Tibial artery (tissue), 4 donors: ENCODE data around the gene OPN4.

Source experiments
- DNase-seq, 2 donors: peaks; one replicate each; pipeline ENCODE4 v3.0.0-alpha.2; 2019
- H3K27ac ChIP-seq, 2 donors: fragments of 200-600 bp; sonication (generic) in 1 of 2; 1 replicate in 1 of 2; 2 replicates in 1 of 2; pipeline ENCODE4 v1.5.1; 2018 to 2019; ENCODE audit warnings: mild to moderate bottlenecking in 1 of 2
- H3K27me3 ChIP-seq, 2 donors: fragments of 200-600 bp; sonication (generic) in 1 of 2; one replicate each; pipeline versions ENCODE4 v1.5.1 to v1.6.0; 2016 to 2019
- H3K36me3 ChIP-seq, 3 donors: fragments of 200-600 bp; sonication (generic) in 2 of 3; one replicate each; pipeline ENCODE4 v1.5.1; 2016 to 2019; ENCODE audit warnings: mild to moderate bottlenecking in 2 of 3
- H3K4me1 ChIP-seq, 4 donors: fragments of 200-600 bp; sonication (generic) in 2 of 4; 1 replicate in 3 of 4; 2 replicates in 1 of 4; pipeline ENCODE4 v1.5.1; 2016 to 2019
- H3K4me3 ChIP-seq, 2 donors: fragments of 200-600 bp; sonication (generic) in 1 of 2; 1 replicate in 1 of 2; 2 replicates in 1 of 2; pipeline ENCODE4 v1.5.1; 2018 to 2019; ENCODE audit warnings: mild to moderate bottlenecking in 2 of 2
- H3K9me3 ChIP-seq, 3 donors: fragments of 200-600 bp; sonication (generic) in 1 of 3; one replicate each; pipeline ENCODE4 v1.5.1; 2016 to 2019
- CTCF ChIP-seq, 2 experiments: fragments of 200-600 bp in 1 of 2; fragments of 450-650 bp in 1 of 2; IDR thresholded peaks; one replicate each; pipeline ENCODE4 v1.5.1; 2017 to 2019; ENCODE audit warnings: antibody characterized with exemption in 2 of 2, mild to moderate bottlenecking in 1 of 2, moderate library complexity in 1 of 2
- intact Hi-C: fragments of 100-400 bp; cut with DNase I; formaldehyde crosslinking; loops from one replicate; pipeline ENCODE4 v1.15.0; 2023; ENCODE audit warnings: low total_unique reads

Gene OPN4

GRCh38 chr10:86692664-86693063, 38.3 kb downstream of the OPN4 start:
- intact Hi-C loops = loop anchor here (10.0 kb wide), 1 partner anchor 402 kb away; the partner anchor contains the start of genes GLUD1 and SHLD2
- Histone ChIP-seq H3K27me3 (no peaks in the 10 kb centered on the region), H3K9me3 (no peaks in the 10 kb centered on the region), H3K36me3 (peaks cover 33 to 53% (median 38%) of the 10 kb centered on the region in 3 donors), H3K27ac (peak overlapping the region; percentile 65 to 89), H3K4me3 (no peak overlapping the region), H3K4me1 (peaks cover 0 to 64% (median 38%) of the 10 kb centered on the region in 4 donors)
- TF ChIP-seq CTCF (IDR thresholded peaks at IDR 0.05) = no peak
- DNase-seq = no peak

- intact Hi-C loops = loop anchor here (10.0 kb wide), 1 partner anchor 402 kb away; the partner anchor contains the start of genes GLUD1 and SHLD2
- Histone ChIP-seq H3K4me3 (no peak overlapping the region), H3K36me3 (peaks cover 38 to 59% (median 44%) of the 10 kb centered on the region in 3 donors), H3K9me3 (no peaks in the 10 kb centered on the region), H3K27me3 (no peaks in the 10 kb centered on the region), H3K27ac (peak overlapping the region; percentile 65 to 89), H3K4me1 (peaks cover 0 to 58% (median 32%) of the 10 kb centered on the region in 4 donors)
- DNase-seq = no peak
- TF ChIP-seq CTCF (IDR thresholded peaks at IDR 0.05) = no peak
Measured at GRCh38 chr10:86693275-86693674, 38.9 kb downstream of the OPN4 start.

GRCh38 chr10:86693721-86694369, 39.5 kb downstream of the OPN4 start:
- Histone ChIP-seq H3K36me3 (peaks cover 44 to 64% (median 50%) of the 10 kb centered on the region in 3 donors), H3K27me3 (no peaks in the 10 kb centered on the region), H3K9me3 (no peaks in the 10 kb centered on the region), H3K4me1 (peaks cover 0 to 54% (median 28%) of the 10 kb centered on the region in 4 donors), H3K27ac (peak overlapping the region; percentile 47 to 89), H3K4me3 (no peak overlapping the region)
- DNase-seq = peak in 1 of 2 donors; percentile 52
- peak; percentile 58 to 60 for TF ChIP-seq CTCF (IDR thresholded peaks at IDR 0.05)
- intact Hi-C loops = loop anchor here (10.0 kb wide), 1 partner anchor 401 kb away; the partner anchor contains the start of genes GLUD1 and SHLD2

GRCh38 chr10:86698207-86698940, 44.0 kb downstream of the OPN4 start:
- TF ChIP-seq CTCF (IDR thresholded peaks at IDR 0.05) = no peak
- DNase-seq = no peak
- peak overlapping the region; percentile 46 to 59 for H3K27ac ChIP-seq
- no peaks in the 10 kb centered on the region for H3K9me3 ChIP-seq
- peaks cover 51 to 90% (median 80%) of the 10 kb centered on the region in 3 donors for H3K36me3 ChIP-seq
- intact Hi-C loops = loop anchor here (10.0 kb wide), 1 partner anchor 396 kb away; the partner anchor contains the start of genes GLUD1 and SHLD2
- H3K4me3 ChIP-seq = no peak overlapping the region
- H3K27me3 ChIP-seq = no peaks in the 10 kb centered on the region
- H3K4me1 ChIP-seq = peaks cover 0 to 16% (median 2%) of the 10 kb centered on the region in 4 donors

- H3K4me3 ChIP-seq = no peak overlapping the region
- DNase-seq = no peak
- TF ChIP-seq CTCF (IDR thresholded peaks at IDR 0.05) = no peak
- H3K27ac ChIP-seq = peak overlapping the region; percentile 46 to 59
- H3K4me1 ChIP-seq = peaks cover 0 to 8% (median 0%) of the 10 kb centered on the region in 4 donors
- peaks cover 47 to 87% (median 81%) of the 10 kb centered on the region in 3 donors for H3K36me3 ChIP-seq
- no peaks in the 10 kb centered on the region for H3K27me3 ChIP-seq
- H3K9me3 ChIP-seq = no peaks in the 10 kb centered on the region
- intact Hi-C loops = loop anchor here (10.0 kb wide), 1 partner anchor 396 kb away; the partner anchor contains the start of genes GLUD1 and SHLD2
Measured at GRCh38 chr10:86699125-86699524, 44.8 kb downstream of the OPN4 start.
